HG03520 (cell line): ENCODE data around the gene GABRA1.

Experiments used
- ATAC-seq: cut with Tn5 transposase; IDR thresholded peaks from one replicate; pipeline ENCODE4 v1.9.1; 2021; ENCODE audit warnings: mild to moderate bottlenecking, moderate library complexity; ENCODE audit not compliant: unreplicated experiment

Gene GABRA1

DNA sequence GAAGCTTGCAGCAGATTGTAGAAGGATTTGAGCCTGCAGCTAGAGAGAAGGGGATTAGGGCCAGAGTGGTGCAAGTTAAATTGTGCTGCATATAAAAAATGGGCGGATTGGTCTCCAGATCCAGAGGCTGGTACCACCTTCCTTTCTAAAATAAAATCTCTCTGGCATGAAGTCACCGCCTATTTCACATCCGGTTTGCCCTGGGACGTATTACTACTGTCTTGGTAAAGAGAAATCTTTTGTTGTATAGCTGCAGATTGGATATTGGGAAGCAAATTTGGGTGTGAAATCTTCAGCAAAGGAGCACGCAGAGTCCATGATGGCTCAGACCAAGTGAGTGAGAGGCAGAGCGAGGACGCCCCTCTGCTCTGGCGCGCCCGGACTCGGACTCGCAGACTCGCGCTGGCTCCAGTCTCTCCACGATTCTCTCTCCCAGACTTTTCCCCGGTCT lies at the start of gene GABRA1:
Gene GABRA1, plus strand, starts transcription at position 180 of the 451 bp plus-strand sequence. CDS start 2,691 bp downstream, outside the sequence.
- no peak for ATAC-seq

DNA sequence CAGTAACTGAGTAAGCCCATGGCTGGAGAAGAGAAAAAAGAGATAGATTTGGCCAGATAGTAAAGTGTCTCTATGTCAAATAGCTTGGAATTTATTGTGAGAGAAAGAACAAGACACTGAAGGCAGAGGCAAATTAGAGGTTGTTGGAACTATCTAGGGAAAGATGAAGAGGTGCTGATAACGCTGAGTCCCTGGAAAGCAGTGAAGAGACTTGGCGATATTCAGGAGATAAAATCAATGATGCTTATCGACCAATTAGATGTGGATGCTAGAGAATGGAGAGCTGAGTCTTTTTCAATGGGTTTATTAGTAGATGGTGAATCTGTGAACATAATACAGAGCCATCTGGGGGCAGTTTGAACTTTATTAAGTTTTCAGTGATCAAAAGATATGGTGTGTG lies 48.6 kb upstream of the GABRA1 start:
- ATAC-seq = no peak

GRCh38 chr5:161804263-161804662 lies 43.7 kb upstream of the GABRA1 start:
- no peak for ATAC-seq

GRCh38 chr5:161846746-161847145 lies 1.2 kb upstream of the GABRA1 start:
- ATAC-seq = peak; percentile 62

DNA sequence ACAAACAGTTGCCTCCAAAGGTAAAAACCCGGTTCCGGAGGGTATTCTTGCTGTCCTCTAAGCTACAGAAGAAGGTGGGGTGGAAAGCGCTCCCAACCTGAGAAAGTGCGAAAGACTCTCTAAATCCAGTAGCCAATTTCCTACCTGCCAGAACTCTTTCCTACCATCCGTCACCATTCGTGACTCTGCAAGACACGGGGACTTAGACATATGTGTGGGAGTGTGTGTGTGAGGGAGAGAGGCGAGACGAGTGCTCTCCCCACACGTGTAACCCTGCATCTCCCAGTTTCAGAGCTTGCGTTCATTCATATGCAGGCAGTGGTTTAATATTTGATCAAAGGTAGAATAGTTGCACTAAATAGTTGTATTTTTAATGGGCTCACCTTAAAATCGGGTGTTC lies 473 bp upstream of the GABRA1 start:
- ATAC-seq = no peak

- no peak for ATAC-seq
These were observed 2.6 kb downstream of the GABRA1 start for GRCh38 chr5:161850491-161850890.

DNA sequence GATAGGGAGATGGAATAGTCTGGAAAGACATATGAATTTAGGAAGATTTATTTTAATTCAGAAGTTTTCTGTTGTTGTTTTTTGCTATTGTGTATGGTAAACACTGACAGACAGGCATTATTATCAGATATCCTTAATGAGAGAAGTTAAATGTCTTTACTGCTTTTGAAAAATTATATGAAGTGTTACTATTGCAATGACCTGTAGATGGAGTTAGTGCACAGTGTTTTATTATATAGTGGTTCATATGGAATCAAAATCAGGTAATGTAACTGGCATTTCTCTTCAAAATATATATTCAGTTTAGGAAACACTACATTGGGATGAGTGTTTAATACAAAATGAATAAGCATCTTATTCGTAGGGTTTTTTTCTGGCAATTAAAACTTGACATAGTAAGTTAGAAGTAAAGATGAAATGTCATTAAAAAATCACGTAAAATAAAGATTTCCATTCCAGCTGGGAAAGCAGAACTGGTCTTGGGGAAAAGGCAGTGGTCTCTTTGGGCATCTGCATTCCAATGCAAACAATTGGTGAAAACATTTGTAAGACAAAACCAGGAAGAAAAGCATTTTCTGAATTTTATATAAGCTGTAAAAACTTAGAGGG lies 3.9 kb downstream of the GABRA1 start:
- no peak for ATAC-seq

- no peak for ATAC-seq
These were observed 9.4 kb downstream of the GABRA1 start for GRCh38 chr5:161857358-161857757.

GRCh38 chr5:161863259-161863658 lies 15.3 kb downstream of the GABRA1 start:
- ATAC-seq = no peak

DNA sequence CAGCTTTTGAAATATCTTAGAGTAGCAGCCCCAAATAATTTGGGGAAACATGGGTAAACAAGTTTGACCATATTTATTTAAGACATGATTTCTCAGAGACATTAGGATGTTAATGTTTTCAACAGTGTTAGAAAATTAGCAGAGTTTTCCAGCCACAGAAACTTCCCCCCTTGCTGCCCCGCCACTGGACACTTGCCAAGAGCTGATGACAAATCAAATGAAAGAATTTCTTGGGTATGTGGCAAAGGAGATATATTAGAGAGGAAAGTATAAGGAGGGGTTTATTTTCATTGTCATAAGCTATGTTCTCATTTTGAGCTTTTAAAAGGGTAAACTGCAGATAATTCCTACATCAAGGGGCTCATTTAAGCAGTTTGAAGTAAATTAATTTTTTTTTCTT lies 15.9 kb downstream of the GABRA1 start:
- no peak for ATAC-seq

DNA sequence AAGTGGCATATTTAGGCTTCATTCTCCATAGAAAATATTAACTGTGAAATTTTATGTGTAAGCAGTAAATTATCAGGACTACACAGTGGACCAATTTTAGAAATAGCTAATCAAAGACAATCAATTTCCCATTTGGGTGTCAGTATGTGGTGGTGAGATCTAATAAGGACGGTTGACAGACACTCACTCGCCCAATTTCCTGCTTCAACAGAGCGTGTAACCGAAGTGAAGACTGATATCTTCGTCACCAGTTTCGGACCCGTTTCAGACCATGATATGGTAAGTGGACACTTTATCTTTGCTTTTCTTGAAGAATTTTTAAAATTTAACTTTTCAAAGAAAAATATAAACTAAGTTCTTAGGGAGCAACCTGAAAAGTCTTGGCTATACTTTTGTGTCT lies 17.6 kb downstream of the GABRA1 start:
- no peak for ATAC-seq

- ATAC-seq = no peak
These were observed 42.1 kb downstream of the GABRA1 start for GRCh38 chr5:161889971-161890370.

DNA sequence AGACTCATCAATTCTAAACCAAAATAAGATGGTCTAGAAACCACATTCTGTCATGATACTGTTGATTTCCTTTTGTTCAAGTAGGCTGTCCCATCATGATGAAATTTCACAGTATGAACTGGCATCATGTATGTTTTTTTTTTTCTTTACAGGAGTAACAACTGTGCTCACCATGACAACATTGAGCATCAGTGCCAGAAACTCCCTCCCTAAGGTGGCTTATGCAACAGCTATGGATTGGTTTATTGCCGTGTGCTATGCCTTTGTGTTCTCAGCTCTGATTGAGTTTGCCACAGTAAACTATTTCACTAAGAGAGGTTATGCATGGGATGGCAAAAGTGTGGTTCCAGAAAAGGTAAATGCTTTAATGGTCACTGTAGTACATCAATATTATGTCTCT lies 47.6 kb downstream of the GABRA1 start:
- ATAC-seq = no peak

- no peak for ATAC-seq
These were observed 49.1 kb downstream of the GABRA1 start for GRCh38 chr5:161897033-161897432.

DNA sequence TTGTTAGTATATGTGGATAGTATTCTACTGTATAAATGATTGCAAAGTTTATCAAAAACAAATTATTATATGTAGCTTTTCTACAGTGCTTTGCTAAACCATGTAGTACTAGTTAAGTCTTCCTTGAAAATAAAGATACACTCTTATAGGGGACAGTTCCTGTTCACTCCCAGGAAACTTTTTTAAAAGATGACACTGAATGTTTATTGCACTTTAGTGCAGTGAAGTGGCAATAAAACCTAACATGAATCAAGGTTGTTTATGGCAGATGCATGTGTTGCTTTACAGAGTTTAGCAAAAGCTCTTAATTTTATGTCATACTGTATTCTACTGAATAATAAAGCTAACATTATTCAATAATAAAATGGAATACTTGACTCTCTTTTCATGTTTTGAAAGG lies 51.7 kb downstream of the GABRA1 start:
- ATAC-seq = no peak

DNA sequence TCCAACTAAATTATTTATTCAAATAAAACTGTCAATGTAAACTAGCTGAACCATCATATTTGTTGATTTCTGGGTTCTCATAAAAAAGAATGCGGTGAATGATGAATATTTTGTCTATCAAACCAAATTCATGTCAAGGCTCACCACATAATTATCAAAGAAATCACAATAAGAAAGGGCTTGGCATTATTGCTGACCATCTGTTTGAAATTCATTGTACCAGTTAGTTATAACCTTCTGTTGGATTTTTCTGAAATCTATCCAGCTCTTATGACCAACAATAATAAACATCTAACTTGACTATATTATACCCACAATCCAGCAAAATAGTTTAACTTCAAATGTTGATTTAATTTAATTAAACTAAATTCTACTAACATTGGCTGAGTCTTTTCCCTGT lies 53.1 kb downstream of the GABRA1 start:
- ATAC-seq = no peak

- ATAC-seq = no peak
These were observed 73.9 kb downstream of the GABRA1 start for GRCh38 chr5:161921781-161922180.

DNA sequence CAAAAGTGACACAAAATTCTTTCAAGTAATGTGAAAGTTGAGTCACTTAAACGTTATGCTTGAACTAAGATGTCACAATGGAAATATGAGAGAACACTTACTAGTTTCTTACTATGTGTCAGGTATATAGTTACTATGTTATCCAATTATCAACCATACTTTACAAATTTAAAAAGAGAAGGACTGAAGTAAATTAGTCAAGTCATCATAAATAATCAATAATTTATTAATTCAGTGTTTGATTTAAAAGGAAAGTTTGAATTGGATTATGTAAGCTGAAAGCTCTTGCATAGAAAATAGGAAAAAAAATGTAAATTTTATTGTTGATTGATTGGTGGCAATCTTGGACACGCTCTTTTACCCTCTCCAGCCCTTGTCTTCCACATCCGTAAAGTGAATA lies 76.3 kb downstream of the GABRA1 start:
- no peak for ATAC-seq

DNA sequence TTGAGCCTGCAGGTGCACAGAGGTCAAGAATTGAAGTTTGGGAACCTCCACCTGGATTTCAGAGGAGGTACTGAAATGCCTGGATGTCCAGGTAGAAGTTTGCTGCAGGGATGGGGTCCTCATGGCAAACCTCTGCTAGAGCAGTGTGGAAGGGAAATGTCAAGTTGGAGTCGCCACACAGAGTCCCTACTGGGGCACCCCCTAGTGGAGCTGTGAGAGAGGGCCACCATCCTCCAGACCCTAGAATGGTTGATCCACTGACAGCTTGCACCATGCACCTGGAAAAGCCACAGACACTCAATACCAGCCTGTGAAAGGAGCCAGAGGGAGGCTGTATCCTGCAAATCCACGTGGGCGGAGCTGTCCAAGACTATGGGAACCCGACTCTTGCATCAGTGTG lies 78.0 kb downstream of the GABRA1 start:
- ATAC-seq = no peak

DNA sequence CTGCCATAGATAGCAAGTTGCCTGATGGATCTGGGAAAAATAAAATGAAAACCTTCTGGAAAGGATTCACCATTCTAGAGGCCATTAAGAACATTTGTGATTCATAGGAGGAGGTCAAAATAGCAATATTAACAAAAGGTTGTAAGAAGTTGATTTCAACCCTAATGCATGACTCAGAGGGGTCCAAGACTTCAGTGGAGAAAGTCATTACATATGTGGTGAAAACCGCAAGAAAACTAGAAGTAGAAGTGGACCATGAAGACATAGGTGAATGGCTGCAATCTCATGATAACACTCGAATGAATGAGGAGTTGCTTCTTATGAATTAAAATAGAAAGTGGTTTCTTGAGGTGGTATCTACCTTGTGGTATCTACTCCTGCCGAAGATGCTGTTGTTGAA lies 86.6 kb downstream of the GABRA1 start:
- no peak for ATAC-seq

DNA sequence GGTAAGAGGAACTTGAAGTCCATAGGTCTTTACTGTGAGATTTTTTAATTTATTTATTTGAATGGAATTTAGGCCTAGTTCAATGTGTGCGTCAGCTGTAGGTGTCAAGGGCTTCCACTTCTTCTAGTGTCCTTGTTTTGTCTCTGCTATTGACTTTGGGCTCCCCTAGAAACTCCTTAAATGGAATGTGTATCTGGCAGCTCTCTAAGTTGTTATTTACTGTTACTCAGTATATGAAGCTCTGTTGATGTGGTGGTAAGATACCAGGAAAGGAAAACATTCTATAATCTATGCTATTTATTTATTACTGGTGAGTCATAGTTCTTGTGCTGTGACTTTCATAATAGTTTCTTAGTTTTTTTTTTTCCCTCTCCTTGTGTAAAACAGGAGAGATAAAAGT lies 97.1 kb downstream of the GABRA1 start:
- no peak for ATAC-seq

DNA sequence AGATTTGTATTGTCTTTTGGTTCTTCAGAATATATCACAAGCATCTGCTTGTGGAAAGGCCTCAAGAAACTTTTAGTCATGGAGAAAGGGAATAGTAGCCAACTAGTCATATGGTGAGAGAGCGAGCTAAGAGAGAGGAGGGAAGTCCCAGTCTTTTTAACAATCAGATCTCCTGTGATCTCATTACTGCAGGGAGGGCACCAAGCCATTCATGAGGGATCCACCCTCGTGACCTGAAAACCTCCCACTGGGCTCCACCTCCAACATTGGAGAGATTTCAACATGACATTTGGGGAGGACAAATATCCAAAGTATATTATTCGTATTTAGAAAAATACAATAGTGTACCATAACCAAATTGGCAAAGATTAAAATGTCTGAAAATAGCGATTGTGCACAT lies 99.0 kb downstream of the GABRA1 start:
- ATAC-seq = no peak
